Measurements from ENCODE around the gene RTL1.

The RTL1 gene

DNA sequence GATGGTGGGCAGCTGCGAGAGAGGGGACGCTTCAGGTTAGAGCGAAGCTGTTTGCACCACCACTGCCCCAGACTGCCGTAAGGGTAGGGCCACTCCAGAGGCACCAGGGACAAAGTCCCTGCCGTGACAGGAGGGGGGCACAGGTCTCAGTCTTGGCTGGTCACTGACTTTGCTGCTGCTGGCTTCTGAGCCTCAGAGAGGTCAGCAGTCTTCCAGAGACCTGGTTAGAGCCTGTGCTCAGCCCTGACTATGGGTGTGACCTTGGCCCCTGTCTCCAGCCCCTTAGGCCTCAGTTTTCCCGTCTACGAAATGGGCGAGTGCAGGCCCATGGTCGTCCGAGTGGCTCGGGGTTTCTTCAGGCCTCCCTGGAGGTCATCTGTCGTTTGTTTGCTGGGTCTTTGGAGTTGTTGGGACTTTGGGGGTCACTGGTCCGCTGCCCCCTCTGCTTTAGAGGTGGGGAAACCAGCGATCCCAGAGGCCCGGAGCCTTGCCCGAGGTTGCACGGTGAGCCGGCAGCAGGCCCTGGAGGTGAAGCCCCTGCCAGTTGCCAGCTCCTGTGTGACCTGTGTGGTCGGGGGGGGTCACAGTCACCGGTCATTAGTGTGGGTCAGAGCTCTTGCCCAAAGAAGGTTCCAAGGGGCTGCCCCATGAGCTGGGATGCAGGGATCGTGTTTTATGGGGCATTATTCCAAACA, 62.3 kb downstream of the RTL1 start:
- Histone ChIP-seq H3K18ac (ENCODE audit: low read length) (no peak overlapping the region), H3K4ac (ENCODE audit: low read depth, low read length) (no peak overlapping the region), H3K27ac (ENCODE audit: low read depth, low read length) (peak overlapping the region; percentile 63), H3K23ac (ENCODE audit: low read length) (no peak overlapping the region), H3K4me2 (ENCODE audit: low read length) (no peak overlapping the region), H3K36me3 (ENCODE audit: control insufficient read depth, insufficient read depth, low read length) (no peaks in the 10 kb centered on the region), H3K4me1 (ENCODE audit: control insufficient read depth, low read depth, low read length) (no peaks in the 10 kb centered on the region), H2BK120ac (ENCODE audit: low read depth, low read length) (no peak overlapping the region), H3K9ac (ENCODE audit: low read length) (no peak overlapping the region), H3K79me2 (ENCODE audit: control insufficient read depth, insufficient read depth, low read length) (no peaks in the 10 kb centered on the region), H3K79me1 (ENCODE audit: low read length) (no peaks in the 10 kb centered on the region), H4K8ac (ENCODE audit: low read depth, low read length) (no peak overlapping the region), H3K4me3 (ENCODE audit: low read length) (no peak overlapping the region), H3K56ac (ENCODE audit: low read length) (peak overlapping the region; percentile 62), H2AK5ac (ENCODE audit: low read length) (no peak overlapping the region), H2BK5ac (ENCODE audit: low read length) (no peak overlapping the region), H4K5ac (ENCODE audit: low read length) (no peak overlapping the region), H3K27me3 (ENCODE audit: insufficient read depth, low read length, poor library complexity) (no peaks in the 10 kb centered on the region), H2BK15ac (replicated peaks; ENCODE audit: low read depth) (no peak overlapping the region)
- no CpG with 5 or more reads among the region's 21 CpGs for WGBS (ENCODE audit: extremely low coverage, insufficient coverage, low lambda C conversion rate)
- DNase-seq: no peak

DNA sequence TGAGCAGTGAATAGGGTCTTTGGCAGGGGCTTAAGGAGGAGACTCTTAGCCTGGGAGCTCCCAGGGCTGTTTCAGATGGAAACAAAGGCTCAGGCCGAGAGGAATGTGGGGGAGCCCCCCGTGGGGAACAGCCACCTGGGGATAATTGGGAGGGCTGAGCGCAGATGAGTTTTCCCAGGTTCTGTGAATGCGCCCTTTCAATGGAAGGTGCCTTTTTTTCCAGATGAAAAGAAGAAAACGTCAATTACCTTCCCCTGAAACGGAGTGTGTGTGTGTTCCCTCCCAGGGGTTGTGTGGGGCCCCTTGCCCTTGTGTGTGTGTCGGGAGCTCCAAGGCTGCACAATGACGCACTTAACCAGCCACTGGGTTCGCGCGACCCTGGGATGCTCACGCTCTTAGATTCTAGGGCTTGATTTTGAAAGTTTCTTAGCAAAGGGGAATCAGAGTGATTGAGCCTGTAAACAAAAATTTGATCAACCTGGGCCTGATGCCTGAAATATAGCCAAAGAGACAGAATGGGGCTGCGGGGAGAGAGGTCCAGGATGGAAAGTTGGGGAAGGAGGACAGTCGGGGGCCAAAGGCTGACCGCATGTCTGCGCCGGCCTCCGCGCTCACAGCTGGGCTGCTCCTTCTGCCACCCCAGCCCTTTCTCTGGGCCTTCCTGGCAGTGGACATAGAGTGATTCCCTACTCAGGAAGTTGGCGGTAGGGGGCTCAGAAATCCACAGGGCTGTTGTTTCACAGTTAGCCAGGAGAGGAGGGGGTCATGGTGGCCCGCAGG, 63.0 kb downstream of the RTL1 start:
- Histone ChIP-seq H3K23ac (ENCODE audit: low read length) (no peak overlapping the region), H3K36me3 (ENCODE audit: control insufficient read depth, insufficient read depth, low read length) (no peaks in the 10 kb centered on the region), H3K4me2 (ENCODE audit: low read length) (no peak overlapping the region), H4K8ac (ENCODE audit: low read depth, low read length) (no peak overlapping the region), H4K5ac (ENCODE audit: low read length) (no peak overlapping the region), H3K56ac (ENCODE audit: low read length) (peak overlapping the region; percentile 62), H3K4ac (ENCODE audit: low read depth, low read length) (no peak overlapping the region), H2BK120ac (ENCODE audit: low read depth, low read length) (no peak overlapping the region), H3K18ac (ENCODE audit: low read length) (no peak overlapping the region), H3K9ac (ENCODE audit: low read length) (no peak overlapping the region), H3K27me3 (ENCODE audit: insufficient read depth, low read length, poor library complexity) (no peaks in the 10 kb centered on the region), H2AK5ac (ENCODE audit: low read length) (no peak overlapping the region), H3K4me1 (ENCODE audit: control insufficient read depth, low read depth, low read length) (no peaks in the 10 kb centered on the region), H2BK15ac (replicated peaks; ENCODE audit: low read depth) (no peak overlapping the region), H3K27ac (ENCODE audit: low read depth, low read length) (peak overlapping the region; percentile 63), H3K4me3 (ENCODE audit: low read length) (no peak overlapping the region), H2BK5ac (ENCODE audit: low read length) (no peak overlapping the region), H3K79me2 (ENCODE audit: control insufficient read depth, insufficient read depth, low read length) (no peaks in the 10 kb centered on the region), H3K79me1 (ENCODE audit: low read length) (no peaks in the 10 kb centered on the region)
- WGBS (ENCODE audit: extremely low coverage, insufficient coverage, low lambda C conversion rate): no CpG with 5 or more reads among the region's 21 CpGs
- no peak for DNase-seq

DNA sequence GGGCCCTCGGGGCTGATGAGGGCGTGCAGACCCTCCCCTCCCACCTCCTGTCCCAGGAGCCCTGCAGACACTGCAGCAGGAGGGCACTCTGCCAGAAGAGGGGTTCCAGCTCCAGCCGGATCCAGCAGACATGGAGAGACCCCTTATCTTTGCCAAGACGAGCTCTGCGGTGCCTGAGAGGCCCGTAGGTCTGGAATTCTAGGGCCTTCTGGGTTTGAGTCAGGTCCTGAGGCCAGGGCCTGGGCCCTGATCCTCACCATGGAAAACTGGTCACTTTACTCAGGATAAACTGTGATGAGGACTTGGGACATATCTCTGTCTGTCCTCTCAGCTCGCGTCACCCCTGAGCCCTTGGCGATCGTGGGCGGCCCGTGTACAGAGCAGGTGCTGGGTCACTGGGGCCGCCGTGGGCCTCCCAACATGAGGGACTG, 63.8 kb downstream of the RTL1 start:
- no peak overlapping the region for H3K9ac ChIP-seq (ENCODE audit: low read length)
- H4K8ac ChIP-seq (ENCODE audit: low read depth, low read length): no peak overlapping the region
- no peak overlapping the region for H2BK15ac ChIP-seq (replicated peaks; ENCODE audit: low read depth)
- no peak overlapping the region for H3K18ac ChIP-seq (ENCODE audit: low read length)
- H3K79me2 ChIP-seq (ENCODE audit: control insufficient read depth, insufficient read depth, low read length): no peaks in the 10 kb centered on the region
- H3K4me3 ChIP-seq (ENCODE audit: low read length): no peak overlapping the region
- no peak overlapping the region for H3K4me2 ChIP-seq (ENCODE audit: low read length)
- DNase-seq: no peak
- H2AK5ac ChIP-seq (ENCODE audit: low read length): no peak overlapping the region
- H3K23ac ChIP-seq (ENCODE audit: low read length): no peak overlapping the region
- H3K4ac ChIP-seq (ENCODE audit: low read depth, low read length): no peak overlapping the region
- WGBS (ENCODE audit: extremely low coverage, insufficient coverage, low lambda C conversion rate): no CpG with 5 or more reads among the region's 14 CpGs
- H3K27me3 ChIP-seq (ENCODE audit: insufficient read depth, low read length, poor library complexity): no peaks in the 10 kb centered on the region
- peak overlapping the region; percentile 76 for H3K27ac ChIP-seq (ENCODE audit: low read depth, low read length)
- peak overlapping the region; percentile 40 for H3K56ac ChIP-seq (ENCODE audit: low read length)
- no peak overlapping the region for H4K5ac ChIP-seq (ENCODE audit: low read length)
- no peaks in the 10 kb centered on the region for H3K4me1 ChIP-seq (ENCODE audit: control insufficient read depth, low read depth, low read length)
- no peak overlapping the region for H2BK120ac ChIP-seq (ENCODE audit: low read depth, low read length)
- H2BK5ac ChIP-seq (ENCODE audit: low read length): no peak overlapping the region
- H3K36me3 ChIP-seq (ENCODE audit: control insufficient read depth, insufficient read depth, low read length): no peaks in the 10 kb centered on the region
- no peaks in the 10 kb centered on the region for H3K79me1 ChIP-seq (ENCODE audit: low read length)

DNA sequence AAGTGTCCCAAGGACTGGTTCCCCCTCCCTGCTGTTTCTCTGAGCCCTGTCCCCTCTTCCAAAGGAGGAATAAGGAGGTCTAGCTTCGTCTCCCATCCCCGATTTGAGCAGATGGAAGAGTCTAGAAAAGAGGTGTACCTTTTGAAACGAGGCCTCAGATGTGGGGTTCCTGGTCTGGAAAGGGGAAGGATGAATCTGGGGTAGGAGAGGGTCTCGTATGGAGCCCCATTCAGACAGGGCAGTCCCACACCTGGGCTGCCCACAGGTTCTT, 64.3 kb downstream of the RTL1 start:
- Histone ChIP-seq H3K79me1 (ENCODE audit: low read length) (no peaks in the 10 kb centered on the region), H3K27ac (ENCODE audit: low read depth, low read length) (peak overlapping the region; percentile 76), H3K9ac (ENCODE audit: low read length) (no peak overlapping the region), H3K4ac (ENCODE audit: low read depth, low read length) (no peak overlapping the region), H3K4me3 (ENCODE audit: low read length) (no peak overlapping the region), H2BK15ac (replicated peaks; ENCODE audit: low read depth) (no peak overlapping the region), H3K23ac (ENCODE audit: low read length) (no peak overlapping the region), H3K4me1 (ENCODE audit: control insufficient read depth, low read depth, low read length) (no peaks in the 10 kb centered on the region), H3K4me2 (ENCODE audit: low read length) (no peak overlapping the region), H3K79me2 (ENCODE audit: control insufficient read depth, insufficient read depth, low read length) (no peaks in the 10 kb centered on the region), H3K18ac (ENCODE audit: low read length) (no peak overlapping the region), H2BK5ac (ENCODE audit: low read length) (no peak overlapping the region), H2AK5ac (ENCODE audit: low read length) (no peak overlapping the region), H3K36me3 (ENCODE audit: control insufficient read depth, insufficient read depth, low read length) (no peaks in the 10 kb centered on the region), H4K8ac (ENCODE audit: low read depth, low read length) (no peak overlapping the region), H4K5ac (ENCODE audit: low read length) (no peak overlapping the region), H3K27me3 (ENCODE audit: insufficient read depth, low read length, poor library complexity) (no peaks in the 10 kb centered on the region), H3K56ac (ENCODE audit: low read length) (peak overlapping the region; percentile 40), H2BK120ac (ENCODE audit: low read depth, low read length) (no peak overlapping the region)
- no peak for DNase-seq
- WGBS (ENCODE audit: extremely low coverage, insufficient coverage, low lambda C conversion rate): no CpG with 5 or more reads among the region's 4 CpGs

DNA sequence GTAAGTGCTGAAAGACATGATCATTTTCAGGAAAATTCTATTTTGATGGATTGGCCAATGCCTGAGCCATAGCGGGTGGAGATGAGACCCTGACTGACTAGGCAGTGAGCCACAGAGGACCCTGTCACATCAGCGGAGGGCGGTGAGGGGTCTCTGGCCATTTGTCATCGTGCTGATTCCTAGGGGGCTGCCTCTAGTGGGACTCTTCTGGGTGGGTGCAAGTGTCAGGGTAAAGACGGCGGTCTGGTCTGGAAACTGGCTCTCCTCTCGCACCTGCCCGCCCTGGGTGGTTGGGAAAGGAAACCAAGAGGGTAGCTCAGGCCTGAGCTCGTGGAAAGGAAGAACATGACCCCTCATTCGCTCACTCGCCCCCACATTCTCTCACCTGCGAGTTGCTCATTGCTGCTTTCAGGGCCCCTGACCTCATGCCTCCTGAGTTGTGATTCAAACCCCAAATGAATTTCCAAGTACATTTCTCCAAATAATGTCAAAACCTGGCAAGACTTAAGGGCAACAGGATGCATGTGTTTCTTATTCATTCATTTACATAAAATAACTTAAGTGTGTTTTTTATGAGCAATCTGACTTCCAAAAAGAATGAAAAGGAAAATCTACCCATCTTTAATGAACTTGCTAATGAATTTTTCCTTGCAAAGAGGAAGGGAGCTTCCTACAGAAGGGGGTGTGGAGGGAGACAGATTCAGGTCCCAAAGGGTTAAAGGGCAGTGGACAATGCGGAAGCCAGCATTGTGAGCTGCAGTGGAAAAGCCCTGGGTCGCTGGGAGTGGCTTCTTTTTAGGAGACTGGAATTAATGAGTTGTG, 64.8 kb downstream of the RTL1 start:
- peak; percentile 45 for DNase-seq
- Histone ChIP-seq H4K5ac (ENCODE audit: low read length) (no peak overlapping the region), H3K27ac (ENCODE audit: low read depth, low read length) (no peak overlapping the region), H3K18ac (ENCODE audit: low read length) (no peak overlapping the region), H3K23ac (ENCODE audit: low read length) (no peak overlapping the region), H3K4me1 (ENCODE audit: control insufficient read depth, low read depth, low read length) (no peaks in the 10 kb centered on the region), H3K4me2 (ENCODE audit: low read length) (no peak overlapping the region), H3K4me3 (ENCODE audit: low read length) (no peak overlapping the region), H3K9ac (ENCODE audit: low read length) (no peak overlapping the region), H2AK5ac (ENCODE audit: low read length) (no peak overlapping the region), H2BK15ac (replicated peaks; ENCODE audit: low read depth) (no peak overlapping the region), H3K56ac (ENCODE audit: low read length) (no peak overlapping the region), H3K4ac (ENCODE audit: low read depth, low read length) (no peak overlapping the region), H2BK5ac (ENCODE audit: low read length) (no peak overlapping the region), H2BK120ac (ENCODE audit: low read depth, low read length) (no peak overlapping the region), H3K79me2 (ENCODE audit: control insufficient read depth, insufficient read depth, low read length) (no peaks in the 10 kb centered on the region), H3K27me3 (ENCODE audit: insufficient read depth, low read length, poor library complexity) (no peaks in the 10 kb centered on the region), H3K36me3 (ENCODE audit: control insufficient read depth, insufficient read depth, low read length) (no peaks in the 10 kb centered on the region), H4K8ac (ENCODE audit: low read depth, low read length) (no peak overlapping the region), H3K79me1 (ENCODE audit: low read length) (no peaks in the 10 kb centered on the region)
- WGBS (ENCODE audit: extremely low coverage, insufficient coverage, low lambda C conversion rate): no CpG with 5 or more reads among the region's 14 CpGs
